Keratinocyte (primary cell): ENCODE measurements around the gene ZYG11A.

ENCODE experiments used
- EZH2 ChIP-seq: IDR thresholded peaks from one replicate; pipeline ENCODE4 v1.6.1; 2012; ENCODE audit warnings: inconsistent platforms, mild to moderate bottlenecking, low read length, moderate library complexity
- TF ChIP-seq, protein P1 (sequence below), 3 experiments: IDR thresholded peaks in 1 of 3; conservative IDR thresholded peaks in 1 of 3; optimal IDR thresholded peaks in 1 of 3; 2 replicates in 2 of 3; 3 replicates in 1 of 3; pipeline versions ENCODE3 to v1.5.1; 2011; ENCODE audit warnings: low read length in 3 of 3, mild to moderate bottlenecking in 3 of 3, moderate library complexity in 2 of 3, control low read depth in 1 of 3, inconsistent platforms in 1 of 3; ENCODE audit not compliant: insufficient read depth in 2 of 3; ENCODE audit errors: extremely low read depth in 1 of 3

DNA sequence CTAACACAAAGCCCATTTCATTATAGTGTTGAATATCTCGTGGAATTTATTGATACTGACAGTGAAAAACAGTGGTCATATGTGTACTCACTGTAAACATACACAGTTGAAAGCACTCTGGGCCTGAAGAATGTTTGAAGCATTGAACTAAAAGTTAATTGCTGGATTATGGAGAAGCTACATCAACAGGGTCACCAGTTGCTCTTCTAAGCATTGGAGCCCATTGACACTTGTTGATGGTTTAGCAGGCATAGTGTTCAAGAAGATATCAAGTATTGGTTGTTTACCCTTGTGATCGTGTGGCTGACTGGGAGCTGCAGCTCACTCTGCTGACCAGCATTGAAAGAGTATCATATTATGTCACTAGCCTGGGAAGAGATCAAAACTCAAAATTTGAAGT lies 10.3 kb downstream of the ZYG11A start:
- TF ChIP-seq, protein P1, sequence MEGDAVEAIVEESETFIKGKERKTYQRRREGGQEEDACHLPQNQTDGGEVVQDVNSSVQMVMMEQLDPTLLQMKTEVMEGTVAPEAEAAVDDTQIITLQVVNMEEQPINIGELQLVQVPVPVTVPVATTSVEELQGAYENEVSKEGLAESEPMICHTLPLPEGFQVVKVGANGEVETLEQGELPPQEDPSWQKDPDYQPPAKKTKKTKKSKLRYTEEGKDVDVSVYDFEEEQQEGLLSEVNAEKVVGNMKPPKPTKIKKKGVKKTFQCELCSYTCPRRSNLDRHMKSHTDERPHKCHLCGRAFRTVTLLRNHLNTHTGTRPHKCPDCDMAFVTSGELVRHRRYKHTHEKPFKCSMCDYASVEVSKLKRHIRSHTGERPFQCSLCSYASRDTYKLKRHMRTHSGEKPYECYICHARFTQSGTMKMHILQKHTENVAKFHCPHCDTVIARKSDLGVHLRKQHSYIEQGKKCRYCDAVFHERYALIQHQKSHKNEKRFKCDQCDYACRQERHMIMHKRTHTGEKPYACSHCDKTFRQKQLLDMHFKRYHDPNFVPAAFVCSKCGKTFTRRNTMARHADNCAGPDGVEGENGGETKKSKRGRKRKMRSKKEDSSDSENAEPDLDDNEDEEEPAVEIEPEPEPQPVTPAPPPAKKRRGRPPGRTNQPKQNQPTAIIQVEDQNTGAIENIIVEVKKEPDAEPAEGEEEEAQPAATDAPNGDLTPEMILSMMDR (optimal IDR thresholded peaks at IDR 0.05 in 1 of 3, IDR thresholded peaks at IDR 0.05 in 1 of 3, conservative IDR thresholded peaks at IDR 0.05 in 1 of 3; ENCODE audit: extremely low read depth in 1 of 3, insufficient read depth in 2 of 3, low read length in 3 of 3), result no peak
- TF ChIP-seq EZH2, result no peak
